ENCODE data around the gene HLA-DRB1.
"Not testable (repeated sequence)": the region's sequence is repeated elsewhere in the genome, so short reads cannot be mapped to it uniquely, and the experiment has no call there.

The HLA-DRB1 gene

DNA sequence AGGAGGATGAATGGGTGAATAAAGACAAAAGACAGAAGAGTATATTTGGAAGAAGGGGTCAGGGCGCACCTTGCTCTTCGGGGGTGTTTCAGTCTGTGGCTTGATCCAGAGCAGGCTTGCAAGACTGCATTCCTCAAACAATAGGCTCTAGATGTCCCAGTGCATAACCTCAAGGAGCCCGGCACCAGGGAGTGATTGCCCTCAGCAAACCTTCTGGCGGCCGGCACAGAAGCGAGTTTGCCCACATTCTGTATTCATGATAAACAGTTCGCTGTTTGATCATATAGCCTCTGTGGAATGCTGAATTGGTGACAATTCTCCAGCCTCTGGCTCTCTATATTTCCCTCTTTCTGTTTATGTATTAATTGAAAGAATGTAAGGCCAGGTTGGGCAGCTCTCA, 29.9 kb downstream of the HLA-DRB1 start:
- DNase-seq (ENCODE audit: low read depth in 2 of 2), result no peak

DNA sequence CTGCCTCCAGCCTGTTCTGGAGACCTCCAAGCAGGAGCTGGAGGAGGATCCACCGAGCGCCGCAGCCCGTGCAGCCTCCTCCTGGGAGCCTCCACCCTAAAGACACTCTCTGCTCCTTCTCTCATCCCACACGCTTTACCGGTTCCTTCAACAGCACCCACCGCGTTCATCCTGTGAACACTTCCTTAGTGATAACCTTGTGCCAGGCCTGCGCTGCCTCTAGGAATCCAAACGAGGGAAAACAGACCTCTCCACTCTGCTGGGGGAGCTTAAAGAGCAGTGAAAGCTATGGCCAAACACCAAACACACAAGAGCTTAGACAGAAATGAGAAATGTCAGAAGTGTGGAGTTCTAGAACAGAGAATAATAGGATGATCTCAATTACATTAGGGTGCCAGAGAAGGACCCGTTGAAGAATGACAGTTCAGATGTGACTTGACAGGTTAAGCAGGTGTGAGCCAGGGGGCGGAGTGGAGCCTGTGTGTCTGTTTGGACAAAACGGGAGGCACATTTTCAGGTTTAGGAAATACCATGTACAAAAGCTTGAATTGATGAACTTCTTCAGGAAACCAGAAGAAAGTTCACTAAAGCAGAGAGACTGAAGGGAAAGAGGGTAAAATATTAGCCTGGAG, 31.1 kb downstream of the HLA-DRB1 start:
- no peak for DNase-seq (ENCODE audit: low read depth in 2 of 2)

DNA sequence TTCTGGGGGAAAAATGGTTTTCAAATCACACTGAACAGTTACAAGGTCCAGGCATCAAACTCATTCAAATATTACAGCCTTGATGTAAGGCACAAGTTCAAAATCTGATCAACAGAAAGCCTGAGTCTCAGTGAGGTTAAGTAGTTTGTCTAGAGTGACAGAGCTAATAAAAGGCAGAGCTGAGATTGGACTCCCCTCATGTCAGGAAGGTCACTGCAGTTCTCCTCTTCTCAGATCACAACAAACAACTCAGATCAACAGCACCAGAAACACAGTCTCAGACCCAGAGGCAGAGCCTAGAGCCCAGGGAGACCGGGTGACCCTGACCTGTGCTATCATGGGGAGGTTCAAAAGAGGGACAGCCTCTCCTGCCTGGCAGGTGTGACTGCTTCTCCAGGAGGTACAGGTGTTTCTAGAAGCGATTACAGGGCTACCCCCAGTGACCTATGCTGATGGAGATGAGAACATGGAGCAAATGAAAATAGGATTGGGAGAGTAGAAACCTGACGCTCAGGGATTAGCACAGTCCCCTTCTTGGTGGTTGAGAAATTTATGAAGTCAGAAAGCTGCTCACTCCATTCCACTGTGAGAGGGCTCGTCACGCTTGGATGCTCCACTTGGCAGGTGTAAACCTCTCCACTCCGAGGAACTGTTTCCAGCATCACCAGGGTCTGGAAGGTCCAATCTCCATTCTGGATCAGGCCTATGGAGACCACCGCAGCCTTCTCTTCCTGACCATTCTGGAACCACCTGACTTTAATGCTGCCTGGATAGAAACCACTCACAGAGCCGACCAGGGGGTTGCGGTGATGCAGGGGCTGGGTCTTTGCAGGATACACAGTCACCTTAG, 35.3 kb downstream of the HLA-DRB1 start:
- DNase-seq (ENCODE audit: low read depth in 2 of 2), result no peak

DNA sequence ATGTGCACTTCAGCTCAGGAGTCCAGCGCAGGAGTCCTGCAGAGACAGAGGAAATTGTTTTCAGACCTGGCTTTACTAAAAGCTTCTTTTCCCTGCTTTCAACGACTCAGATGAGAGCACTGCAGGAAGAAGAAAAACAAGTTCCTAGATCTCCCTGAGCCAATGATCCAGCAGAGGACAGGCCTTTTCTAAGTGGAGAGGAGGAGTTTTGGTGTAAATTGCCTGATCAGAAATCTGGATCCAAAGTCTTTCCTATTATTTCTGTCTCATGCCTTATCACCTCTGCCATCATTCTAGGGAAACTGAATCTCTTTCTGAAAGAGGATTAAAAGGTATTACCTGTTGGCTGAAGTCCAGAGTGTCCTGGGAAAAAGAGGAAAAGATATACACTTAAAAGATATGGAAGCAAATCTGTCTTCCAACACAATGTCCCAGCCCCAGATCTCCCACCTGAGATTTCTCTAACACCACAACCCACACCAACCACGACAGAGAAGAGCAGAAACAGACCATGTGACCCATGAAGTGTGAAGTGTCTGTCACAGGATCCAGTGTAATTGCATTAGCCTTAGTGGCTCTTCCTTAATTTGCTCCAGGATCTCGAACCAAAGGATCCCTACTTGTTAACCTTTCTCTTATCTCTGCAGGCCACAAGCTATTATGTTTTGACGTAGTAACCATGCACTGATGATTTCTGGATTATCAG, 36.5 kb downstream of the HLA-DRB1 start:
- no peak for DNase-seq (ENCODE audit: low read depth in 2 of 2)

DNA sequence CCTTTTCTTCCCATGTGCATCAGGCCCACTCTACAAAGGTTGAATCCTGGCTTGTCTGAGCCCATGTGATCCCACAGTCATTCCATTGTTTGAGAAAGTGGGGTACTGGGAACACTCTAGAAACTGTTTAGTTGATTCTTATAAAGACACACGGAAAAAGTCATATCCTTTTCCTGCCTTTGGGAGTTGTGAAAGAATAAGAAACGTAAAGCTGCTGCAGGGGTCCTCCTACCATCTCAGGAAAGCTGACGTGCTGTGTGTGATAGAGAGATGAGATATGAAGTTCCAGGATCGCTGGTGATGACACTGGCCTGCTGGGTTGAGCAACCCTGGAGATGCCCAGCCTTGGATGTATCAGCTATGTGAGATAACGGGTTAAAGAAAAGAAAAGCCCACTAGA, 38.2 kb downstream of the HLA-DRB1 start:
- no peak for DNase-seq (ENCODE audit: low read depth in 2 of 2)

DNA sequence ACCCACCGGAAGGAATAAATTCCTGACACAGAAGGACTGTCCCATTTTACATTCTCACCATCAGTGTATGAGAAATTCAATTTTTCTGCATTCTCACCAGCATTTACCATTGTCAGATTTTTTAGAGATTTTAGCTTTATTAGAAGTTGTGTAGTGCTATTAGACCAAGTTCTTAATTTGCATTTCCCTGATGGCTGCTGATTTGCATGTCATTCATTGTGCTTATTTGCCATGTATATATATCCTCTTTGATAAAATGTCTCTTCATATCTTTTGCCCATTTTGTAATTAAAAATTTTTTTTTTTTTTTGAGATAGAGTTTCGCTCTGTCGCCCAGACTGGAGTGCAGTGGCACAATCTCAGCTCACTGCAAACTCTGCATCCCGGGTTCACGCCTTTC, 49.8 kb downstream of the HLA-DRB1 start:
- no peak for DNase-seq (ENCODE audit: low read depth in 2 of 2)

DNA sequence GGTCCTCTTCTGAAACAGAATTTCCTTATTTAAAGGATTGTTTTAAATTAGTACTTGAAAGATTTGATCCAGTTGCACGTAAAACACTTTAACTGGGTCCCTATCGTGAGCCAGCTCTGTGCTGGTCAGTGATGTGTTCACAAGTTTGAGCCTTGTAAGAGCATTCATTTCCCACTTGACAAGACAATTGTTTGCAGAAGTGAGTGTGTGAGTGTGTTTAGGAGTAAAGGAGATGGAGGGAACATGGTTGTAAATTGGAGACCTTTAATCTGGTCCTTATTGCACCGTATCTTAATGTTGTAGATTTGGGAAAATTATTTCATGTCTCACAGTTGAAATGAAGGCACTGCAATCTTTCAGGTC, 59.2 kb downstream of the HLA-DRB1 start:
- not testable (repeated sequence) for DNase-seq (ENCODE audit: low read depth in 2 of 2)

DNA sequence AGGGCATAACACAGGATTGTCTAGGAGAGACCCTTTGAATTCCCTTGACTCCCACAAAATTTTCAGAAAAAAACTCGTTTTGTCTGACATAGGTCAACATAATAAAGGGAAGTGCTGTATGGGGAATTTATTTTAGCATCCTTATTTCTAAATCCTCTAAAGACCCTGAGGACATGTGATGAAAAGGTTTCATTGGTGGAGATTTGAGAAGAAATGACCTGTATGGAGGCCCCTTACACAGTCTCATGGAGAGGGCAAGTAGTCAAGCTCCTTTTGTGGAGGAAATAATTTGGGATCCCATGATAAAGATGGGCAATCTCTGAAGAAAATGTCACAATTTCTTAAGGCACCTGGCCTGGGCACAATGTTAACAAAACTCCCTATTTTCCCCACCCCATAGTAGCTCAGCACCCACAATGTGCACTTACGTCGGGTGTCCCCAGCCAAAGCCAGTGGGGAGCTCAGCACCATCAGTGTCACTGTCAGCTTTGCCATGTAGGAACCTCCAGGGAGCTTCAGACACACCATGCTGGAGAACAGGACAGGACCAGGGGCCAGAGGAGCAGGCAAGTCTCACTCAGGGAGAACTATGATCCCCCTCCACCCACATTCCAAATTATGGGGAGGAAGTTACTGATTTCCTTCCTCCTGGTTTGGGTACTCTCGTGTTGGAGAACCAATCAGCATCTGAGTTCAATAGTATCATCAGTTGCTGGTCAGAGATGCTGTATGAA, 59.8 kb downstream of the HLA-DRB1 start, which contains the start of gene HLA-DRB5:
HLA-DRB5 (minus strand) TSS at position 591 of the 734 bp plus-strand sequence; CDS start at position 528, 63 bp downstream.
- DNase-seq (ENCODE audit: low read depth in 2 of 2), result no peak
